Kidney (tissue), 14 donors: ENCODE data around the gene WWOX. TPM values are rescaled to one million over a fixed set of nuclear protein-coding genes. Genes with fewer than 3 reads are reported as not detected.
A peak's percentile ranks its signal among the peaks of the same experiment; 100 is the strongest.

Experiments
- DNase-seq, 5 donors: peaks; one replicate each; pipeline ENCODE4 v3.0.0-alpha.2; 2013 to 2020
- FAIRE-seq: peaks from 2 replicates; lab custom pipeline; 2012; peaks lifted over from hg19 to GRCh38; lab: Jason Lieb, UNC
- H3K27ac ChIP-seq, 2 donors: one replicate each; pipeline ENCODE4 v1.7.0; 2013; ENCODE audit warnings: low read depth in 2 of 2, low read length in 2 of 2, inconsistent platforms in 1 of 2
- H3K27me3 ChIP-seq: one replicate; pipeline ENCODE4 v1.7.1; 2013; ENCODE audit warnings: low read length, inconsistent platforms; ENCODE audit not compliant: control insufficient read depth, insufficient read depth
- H3K36me3 ChIP-seq, 3 donors: one replicate each; pipeline versions ENCODE4 v1.7.0 to v1.7.1; 2013; ENCODE audit warnings: low read length in 3 of 3, control low read depth in 1 of 3, inconsistent platforms in 1 of 3; ENCODE audit not compliant: insufficient read depth in 3 of 3, control insufficient read depth in 2 of 3
- H3K4me1 ChIP-seq, 3 donors: one replicate each; pipeline versions ENCODE4 v1.7.0 to v1.7.1; 2013; ENCODE audit warnings: low read length in 3 of 3, inconsistent platforms in 1 of 3, low read depth in 1 of 3; ENCODE audit not compliant: control insufficient read depth in 2 of 3, insufficient read depth in 2 of 3
- H3K4me3 ChIP-seq, 3 donors: one replicate each; pipeline versions ENCODE4 v1.7.0 to v1.8.1; 2013; ENCODE audit warnings: low read length in 3 of 3, control low read depth in 1 of 3, inconsistent platforms in 1 of 3
- H3K9ac ChIP-seq, 3 donors: one replicate each; pipeline versions ENCODE4 v1.7.0 to v1.7.1; 2013; ENCODE audit warnings: low read length in 3 of 3, control low read depth in 1 of 3, inconsistent platforms in 1 of 3
- H3K9me3 ChIP-seq, 3 donors: one replicate each; pipeline versions ENCODE4 v1.7.0 to v1.7.1; 2013; ENCODE audit warnings: low read length in 3 of 3, control low read depth in 1 of 3, inconsistent platforms in 1 of 3; ENCODE audit not compliant: control insufficient read depth in 2 of 3, insufficient read depth in 1 of 3
- intact Hi-C: fragments of 100-400 bp; cut with DNase I; formaldehyde crosslinking; loops from one replicate; pipeline ENCODE4 v1.11.1; 2022
- polyA plus RNA-seq: library from polyadenylated mRNA; stranded (reverse); fragments of 350-450 nt; fragmentation: Illumina TruSeq; extraction: RNeasy Lipid Tissue Mini Kit (QIAGEN cat#74804); gene quantifications from one replicate; pipeline ENCODE4 v1.2.3, GENCODE V29; 2014; ENCODE audit warnings: low read depth, low replicate concordance; ENCODE audit not compliant: insufficient read depth
- total RNA-seq: library from RNA; stranded (reverse); fragmentation: NEBNext Ultra II Directional; extraction: Animal tissue kit (Norgen Biotek cat#: 25700); gene quantifications from one replicate; pipeline ENCODE4 v1.2.1, GENCODE V29; 2021
- TF ChIP-seq, protein P1 (sequence below): IDR thresholded peaks from 3 replicates; pipeline ENCODE4 v1.5.1; 2012; ENCODE audit warnings: mild to moderate bottlenecking, moderate library complexity, borderline replicate concordance; ENCODE audit not compliant: insufficient read depth; ENCODE audit errors: extremely low read depth
- donor health status: control.
- donor health status: control.
- donor health status: control.
- donor health status: control.
- donor health status: control.
- donor health status: DM: yes; HTN: yes; CAD: no.
- donor health status: Normal renal cell carcinoma (clear cell type).

The WWOX gene
- total and polyA plus RNA-seq, 2 donors from 2014 or later: 22.5 to 30.3 TPM

DNA sequence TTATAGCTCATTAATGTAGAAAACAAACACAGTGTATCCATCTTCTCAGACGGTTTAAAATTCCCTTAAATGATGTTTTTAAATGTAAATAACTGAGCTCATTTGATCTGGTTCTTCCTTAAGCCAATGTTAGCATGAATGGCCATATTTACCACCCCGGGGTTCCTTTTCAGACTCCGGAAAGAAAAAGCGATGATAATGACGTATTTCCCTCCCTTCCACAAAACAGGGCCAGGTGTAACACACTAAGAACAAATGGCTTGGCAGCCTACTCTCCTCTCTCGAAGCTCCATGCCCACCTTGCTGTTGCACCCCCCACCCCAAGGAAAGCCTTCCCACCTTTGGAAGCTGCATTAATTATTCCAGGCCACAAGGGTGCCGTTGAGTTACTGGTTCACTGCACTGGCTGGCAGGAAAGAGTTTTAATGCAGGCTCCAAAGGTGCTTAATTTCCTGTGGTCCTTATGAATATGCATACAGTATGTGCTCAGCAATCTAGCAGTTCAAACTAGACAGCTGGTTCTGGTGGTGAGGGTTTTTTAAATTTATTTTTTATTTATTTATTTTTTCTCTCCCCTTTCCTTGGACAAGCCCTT, 378.9 kb downstream of the WWOX start:
- no peaks in the 10 kb centered on the region for H3K9me3 ChIP-seq
- H3K4me3 ChIP-seq: no peak overlapping the region
- no peak overlapping the region for H3K9ac ChIP-seq
- TF ChIP-seq, protein P1, sequence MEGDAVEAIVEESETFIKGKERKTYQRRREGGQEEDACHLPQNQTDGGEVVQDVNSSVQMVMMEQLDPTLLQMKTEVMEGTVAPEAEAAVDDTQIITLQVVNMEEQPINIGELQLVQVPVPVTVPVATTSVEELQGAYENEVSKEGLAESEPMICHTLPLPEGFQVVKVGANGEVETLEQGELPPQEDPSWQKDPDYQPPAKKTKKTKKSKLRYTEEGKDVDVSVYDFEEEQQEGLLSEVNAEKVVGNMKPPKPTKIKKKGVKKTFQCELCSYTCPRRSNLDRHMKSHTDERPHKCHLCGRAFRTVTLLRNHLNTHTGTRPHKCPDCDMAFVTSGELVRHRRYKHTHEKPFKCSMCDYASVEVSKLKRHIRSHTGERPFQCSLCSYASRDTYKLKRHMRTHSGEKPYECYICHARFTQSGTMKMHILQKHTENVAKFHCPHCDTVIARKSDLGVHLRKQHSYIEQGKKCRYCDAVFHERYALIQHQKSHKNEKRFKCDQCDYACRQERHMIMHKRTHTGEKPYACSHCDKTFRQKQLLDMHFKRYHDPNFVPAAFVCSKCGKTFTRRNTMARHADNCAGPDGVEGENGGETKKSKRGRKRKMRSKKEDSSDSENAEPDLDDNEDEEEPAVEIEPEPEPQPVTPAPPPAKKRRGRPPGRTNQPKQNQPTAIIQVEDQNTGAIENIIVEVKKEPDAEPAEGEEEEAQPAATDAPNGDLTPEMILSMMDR: peak; percentile 35
- H3K4me1 ChIP-seq: peaks cover 0 to 9% (median 0%) of the 10 kb centered on the region in 3 donors
- H3K36me3 ChIP-seq: no peaks in the 10 kb centered on the region
- intact Hi-C loops: no loop called here
- DNase-seq: peak in 2 of 5 donors; percentile 67 to 75
- no peak overlapping the region for H3K27ac ChIP-seq
- FAIRE-seq: no peak
- H3K27me3 ChIP-seq: no peaks in the 10 kb centered on the region

- intact Hi-C loops: no loop called here
- Histone ChIP-seq H3K4me3 (no peak overlapping the region), H3K27me3 (no peaks in the 10 kb centered on the region), H3K36me3 (no peaks in the 10 kb centered on the region), H3K27ac (no peak overlapping the region), H3K9ac (no peak overlapping the region), H3K4me1 (peaks cover 0 to 9% (median 0%) of the 10 kb centered on the region in 3 donors), H3K9me3 (no peaks in the 10 kb centered on the region)
- DNase-seq: no peak
- FAIRE-seq: no peak
- TF ChIP-seq, protein P1: no peak
Observed at GRCh38 chr16:78479723-78480122, 380.3 kb downstream of the WWOX start.

DNA sequence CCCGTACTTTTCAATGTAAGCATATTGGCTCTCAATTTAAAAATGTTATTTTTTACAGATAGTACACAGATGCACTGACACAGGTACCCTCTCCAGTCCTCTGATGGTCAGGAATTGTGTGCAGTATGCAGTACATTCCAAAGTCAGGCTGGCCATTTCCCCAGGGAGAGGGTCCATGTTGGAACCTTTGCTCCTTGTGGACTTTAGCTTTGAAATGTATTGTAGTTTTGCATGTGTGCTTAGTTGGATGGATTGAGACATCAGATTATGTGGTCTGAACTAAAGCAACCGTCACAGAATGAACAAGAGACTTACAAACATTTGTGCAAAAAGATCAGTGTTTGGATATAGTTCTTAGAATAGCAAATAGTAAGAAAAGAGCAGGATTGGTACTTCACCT, 381.1 kb downstream of the WWOX start:
- Histone ChIP-seq H3K4me3 (no peak overlapping the region), H3K9ac (no peak overlapping the region), H3K36me3 (no peaks in the 10 kb centered on the region), H3K27ac (no peak overlapping the region), H3K4me1 (peaks cover 0 to 9% (median 0%) of the 10 kb centered on the region in 3 donors), H3K27me3 (no peaks in the 10 kb centered on the region), H3K9me3 (no peaks in the 10 kb centered on the region)
- FAIRE-seq: no peak
- DNase-seq: no peak
- intact Hi-C loops: no loop called here
- TF ChIP-seq, protein P1: no peak
